Natural killer cell (primary cell): ENCODE data around the gene GRPR. TPM values are rescaled to one million over a fixed set of nuclear protein-coding genes. Genes with fewer than 3 reads are reported as not detected.
"Not testable (repeated sequence)": the region's sequence is repeated elsewhere in the genome, so short reads cannot be mapped to it uniquely, and the experiment has no call there.

Experiments
- ATAC-seq, 3 donors: fragments of 150-1000 bp in 2 of 3; fragments of 200-7000 bp in 1 of 3; cut with Tn5 transposase; 1 replicate in 1 of 3; 2 replicates in 2 of 3; pipeline ENCODE4 v1.10.0; 2021; ENCODE audit warnings: mild to moderate bottlenecking in 2 of 3, moderate library complexity in 2 of 3
- DNase-seq, 2 donors: peaks; one replicate each; pipeline versions ENCODE4 v3.0.0 to v3.0.0-alpha.2; 2013 to 2021; ENCODE audit warnings: mixed read lengths in 1 of 2
- H3K27ac ChIP-seq: one replicate; pipeline ENCODE4 v1.5.1; 2013; ENCODE audit warnings: mild to moderate bottlenecking, low read length
- H3K27me3 ChIP-seq: one replicate; pipeline ENCODE4 v1.6.1; 2013; ENCODE audit warnings: low read length; ENCODE audit not compliant: control insufficient read depth, insufficient read depth
- H3K36me3 ChIP-seq: one replicate; pipeline ENCODE4 v1.6.1; 2013; ENCODE audit warnings: low read length; ENCODE audit not compliant: control insufficient read depth, insufficient read depth
- H3K4me1 ChIP-seq: one replicate; pipeline ENCODE4 v1.6.1; 2013; ENCODE audit warnings: low read length; ENCODE audit not compliant: control insufficient read depth, insufficient read depth
- H3K4me3 ChIP-seq: one replicate; pipeline ENCODE4 v1.5.1; 2013; ENCODE audit warnings: low read length
- H3K9me3 ChIP-seq: one replicate; pipeline ENCODE4 v1.6.1; 2013; ENCODE audit warnings: low read length; ENCODE audit not compliant: control insufficient read depth, insufficient read depth
- H3K27ac Mint-ChIP-seq, 2 donors: one replicate each; pipeline ENCODE4 v1.8.0; 2022; ENCODE audit warnings: mild to moderate bottlenecking in 2 of 2, mixed read lengths in 2 of 2, moderate library complexity in 1 of 2
- H3K27me3 Mint-ChIP-seq, 2 donors: one replicate each; pipeline ENCODE4 v1.8.0; 2022; ENCODE audit warnings: low read depth in 2 of 2, mixed read lengths in 2 of 2
- H3K36me3 Mint-ChIP-seq: one replicate; pipeline ENCODE4 v1.8.0; 2022; ENCODE audit warnings: mixed read lengths
- H3K4me1 Mint-ChIP-seq, 2 donors: one replicate each; pipeline ENCODE4 v1.8.0; 2022; ENCODE audit warnings: mixed read lengths in 2 of 2
- H3K4me3 Mint-ChIP-seq: one replicate; pipeline ENCODE4 v1.8.0; 2022; ENCODE audit warnings: mild to moderate bottlenecking, moderate library complexity, mixed read lengths
- H3K9me3 Mint-ChIP-seq, 2 donors: one replicate each; pipeline ENCODE4 v1.8.0; 2022; ENCODE audit warnings: mixed read lengths in 2 of 2
- WGBS: methylation state at CpG from one replicate; pipeline ENCODE4 v1.1.7; 2013; ENCODE audit warnings: missing lambda C conversion rate; ENCODE audit not compliant: insufficient coverage; 5-methylcytosine and 5-hydroxymethylcytosine counted together
- intact Hi-C: fragments of 100-400 bp; cut with micrococcal nuclease; formaldehyde crosslinking; loops from one replicate; pipeline ENCODE4 v1.14.2; 2022
- total RNA-seq, 4 donors: library from RNA; stranded (reverse); fragments of 120-200 nt in 1 of 4; gene quantifications; one replicate each; pipeline versions ENCODE4 v1.2.3 to v1.2.4, GENCODE V29; 2013 to 2022
- TF ChIP-seq, protein P1 (sequence below): fragments of 200-600 bp; IDR thresholded peaks from one replicate; pipeline ENCODE4 v1.8.0; 2022; ENCODE audit warnings: antibody characterized with exemption

GRPR gene
- total RNA-seq, 3 donors from 2014 or later (not counting 1 experiment from before 2014, with no cell fraction given) = 0.36 TPM; not detected in 2

DNA sequence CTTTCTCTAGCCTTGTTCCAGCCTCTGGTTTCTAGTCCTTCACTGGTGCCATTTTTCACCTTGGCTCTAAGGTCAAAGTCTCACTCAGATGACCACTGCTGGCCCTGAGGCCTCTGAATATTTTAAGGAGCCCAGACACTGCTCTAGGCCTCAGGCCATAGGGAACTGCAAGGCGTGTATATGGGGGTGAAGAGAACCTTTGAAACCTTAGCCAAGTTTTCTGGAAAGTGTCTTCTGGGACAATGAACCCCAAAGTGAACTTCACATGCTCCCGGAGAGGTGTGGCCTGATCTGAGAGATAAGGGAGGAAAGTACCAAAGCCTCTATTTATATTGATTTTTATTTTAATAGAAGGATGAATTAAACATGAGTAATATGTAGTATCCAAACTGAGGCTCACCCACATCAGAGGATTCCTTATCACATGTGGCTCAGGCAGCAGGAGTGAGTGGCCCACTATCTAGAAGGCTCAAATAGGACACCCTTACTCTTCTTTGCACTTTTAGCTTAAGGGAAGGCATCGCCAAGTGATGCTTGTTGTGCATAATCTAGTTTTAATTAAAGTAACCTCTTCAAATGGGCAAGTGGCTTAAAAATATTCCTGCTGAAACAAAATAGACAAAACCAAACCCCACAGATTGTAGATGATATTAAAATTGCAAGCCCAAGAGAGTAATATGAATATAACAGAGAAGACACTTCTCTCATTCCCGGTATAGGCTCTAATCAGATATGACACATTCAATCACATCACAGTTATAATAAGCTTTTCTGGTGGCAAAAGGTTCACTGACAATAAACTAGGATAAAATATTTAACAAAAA, 18.3 kb downstream of the GRPR start:
- H3K27me3 Mint-ChIP-seq = peaks cover 11 to 34% of the 10 kb centered on the region in 2 donors
- ATAC-seq (no peak), DNase-seq (no peak)
- H3K4me3 ChIP-seq = no peak overlapping the region
- H3K27me3 ChIP-seq = no peaks in the 10 kb centered on the region
- H3K27ac ChIP-seq = no peak overlapping the region
- no peak overlapping the region for H3K27ac Mint-ChIP-seq
- TF ChIP-seq, protein P1, sequence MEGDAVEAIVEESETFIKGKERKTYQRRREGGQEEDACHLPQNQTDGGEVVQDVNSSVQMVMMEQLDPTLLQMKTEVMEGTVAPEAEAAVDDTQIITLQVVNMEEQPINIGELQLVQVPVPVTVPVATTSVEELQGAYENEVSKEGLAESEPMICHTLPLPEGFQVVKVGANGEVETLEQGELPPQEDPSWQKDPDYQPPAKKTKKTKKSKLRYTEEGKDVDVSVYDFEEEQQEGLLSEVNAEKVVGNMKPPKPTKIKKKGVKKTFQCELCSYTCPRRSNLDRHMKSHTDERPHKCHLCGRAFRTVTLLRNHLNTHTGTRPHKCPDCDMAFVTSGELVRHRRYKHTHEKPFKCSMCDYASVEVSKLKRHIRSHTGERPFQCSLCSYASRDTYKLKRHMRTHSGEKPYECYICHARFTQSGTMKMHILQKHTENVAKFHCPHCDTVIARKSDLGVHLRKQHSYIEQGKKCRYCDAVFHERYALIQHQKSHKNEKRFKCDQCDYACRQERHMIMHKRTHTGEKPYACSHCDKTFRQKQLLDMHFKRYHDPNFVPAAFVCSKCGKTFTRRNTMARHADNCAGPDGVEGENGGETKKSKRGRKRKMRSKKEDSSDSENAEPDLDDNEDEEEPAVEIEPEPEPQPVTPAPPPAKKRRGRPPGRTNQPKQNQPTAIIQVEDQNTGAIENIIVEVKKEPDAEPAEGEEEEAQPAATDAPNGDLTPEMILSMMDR = no peak
- no peaks in the 10 kb centered on the region for H3K9me3 Mint-ChIP-seq
- H3K9me3 ChIP-seq = no peaks in the 10 kb centered on the region
- H3K4me3 Mint-ChIP-seq = no peak overlapping the region
- H3K4me1 ChIP-seq = peaks cover 7% of the 10 kb centered on the region
- no peaks in the 10 kb centered on the region for H3K36me3 Mint-ChIP-seq
- H3K36me3 ChIP-seq = no peaks in the 10 kb centered on the region
- 88% methylated on average over 1 of the region's 4 CpGs for WGBS
- no peaks in the 10 kb centered on the region for H3K4me1 Mint-ChIP-seq
- intact Hi-C loops = no loop called here

DNA sequence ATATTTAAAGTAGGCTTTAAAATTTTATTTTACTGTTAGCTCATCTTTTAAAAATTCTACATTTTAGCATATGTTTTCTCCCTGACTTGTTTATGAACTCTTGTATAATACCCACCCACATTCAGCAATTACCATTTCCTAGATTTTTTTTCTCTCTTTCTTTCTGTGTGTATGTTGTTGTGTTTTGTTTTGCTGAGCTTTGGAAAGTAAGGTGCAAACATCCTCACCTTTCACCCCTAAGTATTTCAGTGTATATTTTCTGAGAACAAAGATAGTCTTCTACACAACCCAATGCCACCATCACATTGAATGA, 18.8 kb downstream of the GRPR start:
- Histone ChIP-seq H3K36me3 (no peaks in the 10 kb centered on the region), H3K9me3 (no peaks in the 10 kb centered on the region), H3K27me3 (no peaks in the 10 kb centered on the region), H3K4me1 (peaks cover 7% of the 10 kb centered on the region), H3K4me3 (no peak overlapping the region), H3K27ac (no peak overlapping the region)
- intact Hi-C loops = no loop called here
- no peak for DNase-seq
- Mint-ChIP-seq H3K27ac (no peak overlapping the region), H3K36me3 (no peaks in the 10 kb centered on the region), H3K9me3 (no peaks in the 10 kb centered on the region), H3K4me1 (no peaks in the 10 kb centered on the region), H3K27me3 (peaks cover 11 to 31% of the 10 kb centered on the region in 2 donors), H3K4me3 (no peak overlapping the region)
- TF ChIP-seq, protein P1 = no peak
- ATAC-seq = no peak

DNA sequence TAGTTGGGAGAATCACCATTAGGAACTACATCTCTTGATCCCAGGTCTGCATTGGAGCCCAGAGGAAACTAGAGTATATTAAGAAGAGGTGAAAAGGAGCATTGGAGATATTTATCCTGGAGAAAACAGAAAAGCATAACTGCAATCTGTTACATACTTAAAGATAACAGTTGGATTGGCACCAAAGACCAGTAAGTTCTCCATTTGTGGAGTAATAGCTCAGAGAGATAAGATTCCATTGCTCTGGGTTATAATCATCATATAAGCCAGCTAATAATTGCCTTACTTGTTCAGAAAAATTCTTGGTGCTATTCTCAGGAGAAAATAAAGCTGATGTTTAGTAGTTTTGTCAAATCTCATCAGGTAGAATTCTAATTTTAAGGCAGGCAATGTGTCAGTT, 20.6 kb downstream of the GRPR start:
- Histone ChIP-seq H3K36me3 (no peaks in the 10 kb centered on the region), H3K27me3 (no peaks in the 10 kb centered on the region), H3K4me3 (no peak overlapping the region), H3K9me3 (no peaks in the 10 kb centered on the region), H3K27ac (no peak overlapping the region), H3K4me1 (peaks cover 7% of the 10 kb centered on the region)
- ATAC-seq = no peak
- Mint-ChIP-seq H3K9me3 (no peaks in the 10 kb centered on the region), H3K4me1 (no peaks in the 10 kb centered on the region), H3K36me3 (no peaks in the 10 kb centered on the region), H3K4me3 (no peak overlapping the region), H3K27ac (no peak overlapping the region), H3K27me3 (peaks cover 11 to 19% of the 10 kb centered on the region in 2 donors)
- TF ChIP-seq, protein P1 = no peak
- intact Hi-C loops = no loop called here
- no peak for DNase-seq

DNA sequence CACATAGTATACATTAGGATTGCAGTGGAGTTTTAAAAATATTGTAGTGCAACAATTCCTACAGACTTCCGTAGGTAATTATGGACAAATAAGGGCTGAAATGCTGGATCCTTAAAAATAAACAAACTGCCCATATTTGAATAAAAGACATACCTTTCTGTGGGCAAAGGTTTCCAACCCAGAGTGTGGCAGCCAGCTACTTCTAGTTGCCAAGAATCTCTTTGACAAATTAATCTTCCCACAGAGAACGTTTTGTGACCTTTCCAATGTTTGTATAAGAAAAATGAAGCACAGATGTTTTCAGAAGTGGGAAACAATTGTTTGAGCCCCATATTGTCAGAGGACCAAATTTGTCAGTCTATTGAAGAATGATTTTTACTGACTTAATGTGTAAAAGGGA, 21.1 kb downstream of the GRPR start:
- WGBS = no CpG with 5 or more reads among the region's 2 CpGs
- Histone ChIP-seq H3K4me3 (no peak overlapping the region), H3K9me3 (no peaks in the 10 kb centered on the region), H3K27me3 (no peaks in the 10 kb centered on the region), H3K36me3 (no peaks in the 10 kb centered on the region), H3K4me1 (peaks cover 7% of the 10 kb centered on the region), H3K27ac (no peak overlapping the region)
- intact Hi-C loops = no loop called here
- TF ChIP-seq, protein P1 = no peak
- Mint-ChIP-seq H3K4me1 (no peaks in the 10 kb centered on the region), H3K27me3 (peaks cover 11 to 19% of the 10 kb centered on the region in 2 donors), H3K27ac (no peak overlapping the region), H3K9me3 (no peaks in the 10 kb centered on the region), H3K36me3 (no peaks in the 10 kb centered on the region), H3K4me3 (no peak overlapping the region)
- ATAC-seq (no peak), DNase-seq (no peak)

DNA sequence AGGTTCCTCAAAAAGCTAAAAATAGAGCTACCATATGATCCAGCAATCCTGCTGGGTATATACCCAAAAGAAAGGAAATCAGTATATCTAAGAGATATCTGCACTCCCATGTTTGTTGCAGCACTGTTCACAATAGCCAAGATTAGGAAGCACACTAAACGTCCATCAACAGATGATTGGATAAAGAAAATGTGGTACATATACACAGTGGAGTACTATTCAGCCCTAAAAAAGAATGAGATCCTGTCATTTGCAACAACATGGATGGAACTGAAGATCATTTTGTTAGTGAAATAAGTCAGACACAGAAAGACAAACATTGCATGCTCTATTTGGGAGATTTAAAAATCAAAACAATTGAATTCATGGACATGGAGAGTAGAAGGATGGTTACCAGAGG, 21.7 kb downstream of the GRPR start:
- H3K9me3 ChIP-seq, H3K4me3 Mint-ChIP-seq, H3K27ac Mint-ChIP-seq, H3K4me3 ChIP-seq, H3K9me3 Mint-ChIP-seq, H3K4me1 ChIP-seq, H3K36me3 ChIP-seq, DNase-seq, intact Hi-C loops, H3K36me3 Mint-ChIP-seq, H3K4me1 Mint-ChIP-seq, H3K27ac ChIP-seq, H3K27me3 ChIP-seq, ATAC-seq: not testable (repeated sequence)
- peaks cover 11 to 19% of the 10 kb centered on the region in 2 donors for H3K27me3 Mint-ChIP-seq
- WGBS = no CpG with 5 or more reads among the region's 1 CpG
